Mesenchymal stem cell (in vitro differentiated cells and primary cell): ENCODE measurements around the gene DPEP3.

Source experiments
- DNase-seq: peaks from one replicate; pipeline ENCODE4 v3.0.0-alpha.2; 2013
- H2AFZ ChIP-seq: one replicate; pipeline ENCODE4 v1.6.1; 2013; ENCODE audit warnings: low read depth, mild to moderate bottlenecking, control low read depth, inconsistent platforms, low read length, moderate library complexity
- H2AK5ac ChIP-seq: 2 replicates; pipeline ENCODE4 v1.6.1; 2013; ENCODE audit warnings: low read length, moderate library complexity, mild to moderate bottlenecking, inconsistent platforms; ENCODE audit not compliant: severe bottlenecking
- H2BK120ac ChIP-seq: one replicate; pipeline ENCODE4 v1.6.1; 2013; ENCODE audit warnings: low read depth, mild to moderate bottlenecking, inconsistent platforms, low read length, moderate library complexity
- H2BK12ac ChIP-seq, 2 experiments: one replicate each; pipeline ENCODE4 v1.6.1; 2013; ENCODE audit warnings: inconsistent platforms in 2 of 2, low read length in 2 of 2, mild to moderate bottlenecking in 2 of 2, moderate library complexity in 2 of 2, control low read depth in 1 of 2
- H2BK15ac ChIP-seq: one replicate; pipeline ENCODE4 v1.6.1; 2013; ENCODE audit warnings: mild to moderate bottlenecking, low read depth, inconsistent platforms; ENCODE audit not compliant: poor library complexity, severe bottlenecking
- H2BK5ac ChIP-seq: 2 replicates; pipeline ENCODE4 v1.6.1; 2013; ENCODE audit warnings: low read depth, mild to moderate bottlenecking, low read length, control low read depth, inconsistent platforms; ENCODE audit not compliant: poor library complexity, severe bottlenecking
- H3K14ac ChIP-seq, 2 experiments: one replicate each; pipeline ENCODE4 v1.6.1; 2013; ENCODE audit warnings: inconsistent platforms in 2 of 2, low read length in 2 of 2, control low read depth in 1 of 2, mild to moderate bottlenecking in 1 of 2, moderate library complexity in 1 of 2
- H3K18ac ChIP-seq, 2 experiments: one replicate each; pipeline ENCODE4 v1.6.1; 2013; ENCODE audit warnings: inconsistent platforms in 2 of 2, low read length in 2 of 2, control low read depth in 1 of 2, low read depth in 1 of 2, mild to moderate bottlenecking in 1 of 2
- H3K23ac ChIP-seq, 2 experiments: one replicate each; pipeline ENCODE4 v1.6.1; 2013; ENCODE audit warnings: inconsistent platforms in 2 of 2, low read length in 2 of 2, mild to moderate bottlenecking in 2 of 2, moderate library complexity in 2 of 2, control low read depth in 1 of 2
- H3K27ac ChIP-seq: 2 replicates; pipeline ENCODE4 v1.5.1; 2013; ENCODE audit warnings: mild to moderate bottlenecking, moderate library complexity, low read length, control low read depth, inconsistent platforms; ENCODE audit not compliant: poor library complexity, severe bottlenecking
- H3K27me3 ChIP-seq, 2 experiments: 2 replicates each; pipeline versions ENCODE4 v1.6.1 to v1.7.0; 2013; ENCODE audit warnings: low read length in 2 of 2, mild to moderate bottlenecking in 2 of 2, moderate library complexity in 2 of 2, control low read depth in 1 of 2, inconsistent platforms in 1 of 2; ENCODE audit not compliant: control insufficient read depth in 1 of 2, insufficient read depth in 1 of 2
- H3K36me3 ChIP-seq, 2 experiments: 2 replicates each; pipeline versions ENCODE4 v1.6.1 to v1.7.0; 2013; ENCODE audit warnings: low read length in 2 of 2, control low read depth in 1 of 2, inconsistent platforms in 1 of 2, low read depth in 1 of 2, mild to moderate bottlenecking in 1 of 2; ENCODE audit not compliant: insufficient read depth in 2 of 2, control insufficient read depth in 1 of 2
- H3K4ac ChIP-seq, 2 experiments: one replicate each; pipeline ENCODE4 v1.6.1; 2013; ENCODE audit warnings: inconsistent platforms in 2 of 2, low read length in 2 of 2, mild to moderate bottlenecking in 2 of 2, moderate library complexity in 2 of 2, control low read depth in 1 of 2, low read depth in 1 of 2
- H3K4me1 ChIP-seq: 2 replicates; pipeline ENCODE4 v1.6.1; 2013; ENCODE audit warnings: low read depth, low read length, control low read depth; ENCODE audit not compliant: control insufficient read depth, insufficient read depth
- H3K4me2 ChIP-seq: 2 replicates; pipeline ENCODE4 v1.6.1; 2013; ENCODE audit warnings: low read length, mild to moderate bottlenecking, inconsistent platforms; ENCODE audit not compliant: poor library complexity, severe bottlenecking
- H3K4me3 ChIP-seq, 2 experiments: 2 replicates each; pipeline versions ENCODE4 v1.5.1 to v1.7.0; 2013; ENCODE audit warnings: low read length in 2 of 2, mild to moderate bottlenecking in 2 of 2, control low read depth in 1 of 2, low read depth in 1 of 2; ENCODE audit not compliant: insufficient read depth in 1 of 2
- H3K79me1 ChIP-seq: replicated peaks from 2 replicates; pipeline ENCODE4 v1.6.1; 2013; ENCODE audit warnings: mild to moderate bottlenecking, control low read depth, low read length, inconsistent platforms; ENCODE audit not compliant: poor library complexity, severe bottlenecking
- H3K9ac ChIP-seq: 2 replicates; pipeline ENCODE4 v1.7.0; 2013; ENCODE audit warnings: mild to moderate bottlenecking, low read length, moderate library complexity
- H3K9me3 ChIP-seq: 2 replicates; pipeline ENCODE4 v1.7.0; 2013; ENCODE audit warnings: mild to moderate bottlenecking, low read length; ENCODE audit not compliant: control insufficient read depth
- H4K8ac ChIP-seq: one replicate; pipeline ENCODE4 v1.6.1; 2013; ENCODE audit warnings: inconsistent platforms, mild to moderate bottlenecking, low read length, moderate library complexity
- H4K91ac ChIP-seq: one replicate; pipeline ENCODE4 v1.6.1; 2013; ENCODE audit warnings: mild to moderate bottlenecking, low read length, inconsistent platforms
- WGBS: methylation state at CpG from one replicate; pipeline ENCODE4 v1.1.7; 2013; ENCODE audit warnings: mixed read lengths; 5-methylcytosine and 5-hydroxymethylcytosine counted together

Gene DPEP3

DNA sequence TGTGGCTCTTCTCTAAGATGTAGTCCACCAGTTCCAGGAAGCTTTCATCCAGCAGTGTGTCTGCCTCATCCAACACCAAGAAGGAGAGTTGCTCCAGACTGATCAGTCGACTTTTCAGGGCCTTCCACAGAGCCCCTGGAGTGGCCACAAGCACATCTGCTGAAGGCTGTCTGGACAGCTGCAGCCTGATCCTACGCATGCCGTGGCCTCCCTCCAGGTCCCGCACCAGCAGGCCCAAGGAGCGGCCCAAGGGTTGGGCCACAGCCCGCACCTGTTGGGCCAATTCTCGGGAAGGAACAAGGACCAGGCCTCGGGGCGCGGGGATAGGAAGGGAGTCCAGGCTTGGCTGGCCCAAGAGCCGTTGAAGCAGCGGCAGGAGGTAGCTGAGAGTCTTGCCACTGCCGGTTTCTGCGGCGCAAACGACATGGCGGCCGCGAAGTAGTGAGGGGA lies 42.0 kb upstream of the DPEP3 start:
- no peak overlapping the region for H3K23ac ChIP-seq
- no peak overlapping the region for H3K27ac ChIP-seq
- peak overlapping the region; percentile 88 to 98 for H3K4me3 ChIP-seq
- H2BK15ac ChIP-seq = no peak overlapping the region
- peaks cover 11% of the 10 kb centered on the region for H3K4me1 ChIP-seq
- H2AFZ ChIP-seq = peak overlapping the region; percentile 84
- no peaks in the 10 kb centered on the region for H3K27me3 ChIP-seq
- DNase-seq = no peak
- H3K36me3 ChIP-seq = peaks cover 3 to 24% of the 10 kb centered on the region in 2 experiments
- H2AK5ac ChIP-seq = no peak overlapping the region
- H3K9ac ChIP-seq = peak overlapping the region; percentile 98
- H2BK5ac ChIP-seq = no peak overlapping the region
- peaks cover 29% of the 10 kb centered on the region for H3K79me1 ChIP-seq
- H3K18ac ChIP-seq = peak overlapping the region; percentile 11 to 74
- H4K8ac ChIP-seq = peak overlapping the region; percentile 98
- H3K14ac ChIP-seq = peak overlapping the region in 1 of 2 experiments; percentile 39
- no peaks in the 10 kb centered on the region for H3K9me3 ChIP-seq
- peak overlapping the region; percentile 72 to 90 for H3K4ac ChIP-seq
- no peak overlapping the region for H2BK120ac ChIP-seq
- no peak overlapping the region for H4K91ac ChIP-seq
- H3K4me2 ChIP-seq = peak overlapping the region; percentile 67
- H2BK12ac ChIP-seq = no peak overlapping the region
- WGBS = 17% methylated on average over 19 of the region's 19 CpGs

DNA sequence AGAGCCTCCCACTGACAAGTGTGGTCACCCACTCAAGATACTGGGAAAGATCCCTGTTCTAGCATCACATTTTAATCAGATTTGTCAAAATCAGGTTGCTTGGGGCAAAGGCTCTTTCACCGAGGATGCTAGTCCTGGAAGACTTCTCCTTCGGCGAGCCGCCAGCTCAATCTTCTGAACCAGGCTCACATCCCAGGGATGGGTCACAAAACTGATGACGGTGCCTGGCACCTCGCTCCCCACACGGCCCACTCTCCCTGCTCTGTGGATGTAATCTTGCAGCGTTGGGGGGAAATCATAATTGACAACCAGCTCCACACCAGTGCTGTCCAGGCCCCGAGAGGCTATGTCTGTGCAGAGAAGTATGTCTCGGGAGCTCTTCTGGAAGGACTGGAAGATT lies 41.2 kb upstream of the DPEP3 start:
- no peak overlapping the region for H2BK15ac ChIP-seq
- H2AK5ac ChIP-seq = no peak overlapping the region
- no peak overlapping the region for H3K18ac ChIP-seq
- H3K4me3 ChIP-seq = peak overlapping the region in 1 of 2 experiments; percentile 98
- no peak overlapping the region for H3K23ac ChIP-seq
- no peak for DNase-seq
- no peak overlapping the region for H2BK12ac ChIP-seq
- H3K9ac ChIP-seq = peak overlapping the region; percentile 98
- H3K27ac ChIP-seq = no peak overlapping the region
- no peak overlapping the region for H2BK5ac ChIP-seq
- H2AFZ ChIP-seq = no peak overlapping the region
- H4K91ac ChIP-seq = no peak overlapping the region
- no peak overlapping the region for H4K8ac ChIP-seq
- H3K9me3 ChIP-seq = no peaks in the 10 kb centered on the region
- no peak overlapping the region for H3K4ac ChIP-seq
- 97% methylated on average over 10 of the region's 10 CpGs for WGBS
- H3K36me3 ChIP-seq = peaks cover 3 to 20% of the 10 kb centered on the region in 2 experiments
- no peak overlapping the region for H3K4me2 ChIP-seq
- peaks cover 29% of the 10 kb centered on the region for H3K79me1 ChIP-seq
- peaks cover 11% of the 10 kb centered on the region for H3K4me1 ChIP-seq
- H3K14ac ChIP-seq = no peak overlapping the region
- no peak overlapping the region for H2BK120ac ChIP-seq
- H3K27me3 ChIP-seq = no peaks in the 10 kb centered on the region

DNA sequence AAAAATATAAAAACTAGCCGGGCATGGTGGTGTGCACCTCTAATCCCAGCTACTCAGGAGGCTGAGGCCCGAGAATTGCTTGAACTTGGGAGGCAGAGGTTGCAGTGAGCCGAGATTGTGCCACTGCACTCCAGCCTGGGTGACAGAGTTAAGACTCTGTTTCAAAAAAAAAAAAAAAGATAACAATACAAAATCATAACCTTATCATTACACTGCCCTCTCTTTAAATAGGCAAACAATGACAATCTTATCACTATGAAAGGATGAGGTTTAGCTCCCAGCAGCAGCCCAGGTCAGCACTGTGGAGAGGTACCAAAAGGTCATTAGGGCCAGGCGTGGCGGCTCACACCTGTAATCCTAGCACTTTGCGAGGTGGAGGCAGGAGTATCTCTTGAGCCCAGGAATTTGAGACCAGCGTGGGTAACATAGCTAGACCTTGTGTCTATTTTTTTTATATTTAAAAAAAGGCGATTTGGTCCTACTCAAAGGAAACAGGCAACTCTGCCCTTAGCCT lies 38.9 kb upstream of the DPEP3 start:
- H3K4me2 ChIP-seq = no peak overlapping the region
- no peak overlapping the region for H2BK15ac ChIP-seq
- peaks cover 11% of the 10 kb centered on the region for H3K4me1 ChIP-seq
- H3K9ac ChIP-seq = no peak overlapping the region
- H3K23ac ChIP-seq = peak overlapping the region in 1 of 2 experiments; percentile 70
- H3K14ac ChIP-seq = no peak overlapping the region
- 82% methylated on average over 8 of the region's 8 CpGs for WGBS
- peaks cover 21% of the 10 kb centered on the region for H3K79me1 ChIP-seq
- no peak overlapping the region for H2BK120ac ChIP-seq
- H3K4me3 ChIP-seq = no peak overlapping the region
- no peak overlapping the region for H2BK5ac ChIP-seq
- H2AFZ ChIP-seq = no peak overlapping the region
- no peak overlapping the region for H2BK12ac ChIP-seq
- H3K4ac ChIP-seq = no peak overlapping the region
- H3K27ac ChIP-seq = no peak overlapping the region
- peaks cover 0 to 11% of the 10 kb centered on the region in 2 experiments for H3K36me3 ChIP-seq
- H2AK5ac ChIP-seq = no peak overlapping the region
- H3K9me3 ChIP-seq = no peaks in the 10 kb centered on the region
- H3K27me3 ChIP-seq = peaks cover 2% of the 10 kb centered on the region in 2 experiments
- no peak overlapping the region for H3K18ac ChIP-seq
- DNase-seq = no peak
- H4K8ac ChIP-seq = no peak overlapping the region
- H4K91ac ChIP-seq = no peak overlapping the region

DNA sequence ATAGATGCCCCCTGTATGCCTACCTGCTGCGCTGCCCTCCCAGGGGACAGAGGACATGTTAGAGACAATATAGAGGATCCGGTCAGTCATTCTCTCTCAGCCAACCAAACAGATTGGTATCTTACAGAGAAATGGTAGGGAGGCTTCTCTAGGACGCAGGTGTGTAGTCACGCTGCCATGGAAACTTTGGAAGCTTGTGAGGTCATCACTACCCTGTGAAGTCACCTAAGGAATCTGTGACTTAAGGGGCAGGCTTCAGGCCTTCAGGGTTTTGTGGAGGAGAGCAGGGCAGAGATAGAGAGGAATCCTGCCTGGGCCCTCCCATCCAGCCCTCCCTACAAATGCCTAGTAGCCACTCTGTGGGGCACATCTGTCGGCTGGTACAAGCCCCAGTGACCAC lies 35.4 kb upstream of the DPEP3 start, which contains the start of gene DPEP2NB:
Gene DPEP2NB (minus strand): TSS at position 231 of the 400 bp plus-strand sequence. CDS start 141 bp downstream, at position 90.
- Histone ChIP-seq H3K9me3 (no peaks in the 10 kb centered on the region), H2AK5ac (no peak within 1 kb of the TSS), H3K4me3 (no peak within 1 kb of the TSS), H3K27me3 (peaks cover 9 to 14% of the 10 kb centered on the region in 2 experiments), H2BK120ac (no peak within 1 kb of the TSS), H3K4ac (no peak within 1 kb of the TSS), H4K8ac (no peak within 1 kb of the TSS), H3K14ac (no peak within 1 kb of the TSS), H2BK12ac (no peak within 1 kb of the TSS), H3K23ac (no peak within 1 kb of the TSS), H2BK15ac (no peak within 1 kb of the TSS), H3K4me2 (no peak within 1 kb of the TSS), H3K36me3 (no peaks in the 10 kb centered on the region), H2BK5ac (no peak within 1 kb of the TSS), H3K18ac (no peak within 1 kb of the TSS), H3K27ac (no peak within 1 kb of the TSS), H2AFZ (no peak within 1 kb of the TSS), H3K9ac (no peak within 1 kb of the TSS), H3K79me1 (peaks cover 1% of the 10 kb centered on the region), H3K4me1 (no peaks in the 10 kb centered on the region), H4K91ac (no peak within 1 kb of the TSS)
- DNase-seq = no peak
- WGBS = 75% methylated on average over 4 of the region's 5 CpGs
